HCT116 (cell line): ENCODE data around the gene USH1G. TPM values are rescaled to one million over a fixed set of nuclear protein-coding genes. Genes with fewer than 3 reads are reported as not detected.
"Not testable (repeated sequence)": the region's sequence is repeated elsewhere in the genome, so short reads cannot be mapped to it uniquely, and the experiment has no call there.

Experiments used
- ATAC-seq: fragments of 200-7000 bp; cut with Tn5 transposase; 2 replicates; pipeline ENCODE4 v1.9.1; 2020; ENCODE audit warnings: mild to moderate bottlenecking, moderate library complexity
- BruUV-seq: library from RNA; stranded (reverse); fragments of 400-500 nt; replicated peaks from 2 replicates; lab custom pipeline; 2021; lab: Mats Ljungman, UMichigan
- CTCF ChIA-PET: fragments of 300-600 bp; sonication (Branson Sonifier 250); formaldehyde crosslinking; loops from one replicate; lab custom pipeline; 2021; ENCODE audit warnings: antibody characterized with exemption; lab: Charles Lee
- POLR2A ChIA-PET: fragments of 300-600, 350-600 bp; sonication (Branson Sonifier 250); formaldehyde crosslinking; loops from one replicate; lab custom pipeline; 2021; ENCODE audit warnings: antibody characterized with exemption; lab: Charles Lee
- RAD21 ChIA-PET, 2 experiments: fragments of 300-600 bp; sonication (Branson Sonifier 250); formaldehyde crosslinking; loops; one replicate each; lab custom pipeline; 2023; ENCODE audit warnings: low total read pairs in 2 of 2; ENCODE audit not compliant: uncharacterized antibody in 2 of 2, unreplicated experiment in 2 of 2, low non-redundant PET in 1 of 2; lab: Charles Lee
- DNase-seq: peaks from one replicate; pipeline ENCODE4 v3.0.0-alpha.2; 2010; ENCODE audit warnings: low read depth, low spot score
- H2AFZ ChIP-seq: fragments of 200-600 bp; shearing (Covaris generic), sonication (generic); 2 replicates; pipeline ENCODE4 v1.6.1; 2017; ENCODE audit warnings: low read depth, mixed run types, mixed read lengths, antibody characterized with exemption, low read length; ENCODE audit not compliant: poor library complexity, severe bottlenecking
- H3K27ac ChIP-seq: 2 replicates; pipeline ENCODE4 v1.5.1; 2012; ENCODE audit warnings: low read depth, low read length
- H3K27me3 ChIP-seq: fragments of 200-600 bp; sonication (generic); 2 replicates; pipeline ENCODE4 v1.6.1; 2016; ENCODE audit warnings: mixed run types, low read length, mixed read lengths; ENCODE audit not compliant: insufficient read depth
- H3K36me3 ChIP-seq, 2 experiments: fragments of 200-500 bp in 1 of 2; fragments of 200-600 bp in 1 of 2; sonication (Bioruptor generic) in 1 of 2; sonication (generic) in 1 of 2; 2 replicates each; pipeline versions ENCODE4 v1.5.1 to v1.6.1; 2014 to 2016; ENCODE audit warnings: low read length in 2 of 2, inconsistent platforms in 1 of 2, mixed read lengths in 1 of 2, mixed run types in 1 of 2; ENCODE audit not compliant: insufficient read depth in 2 of 2, control insufficient read depth in 1 of 2
- H3K4me1 ChIP-seq, 2 experiments: fragments of 200-600 bp in 1 of 2; sonication (generic) in 1 of 2; 2 replicates each; pipeline versions ENCODE4 v1.5.1 to v1.6.1; 2012 to 2017; ENCODE audit warnings: low read length in 2 of 2, inconsistent platforms in 1 of 2, mild to moderate bottlenecking in 1 of 2, mixed read lengths in 1 of 2, mixed run types in 1 of 2, moderate library complexity in 1 of 2; ENCODE audit not compliant: insufficient read depth in 2 of 2, control insufficient read depth in 1 of 2
- H3K4me2 ChIP-seq: fragments of 200-600 bp; sonication (generic); 2 replicates; pipeline ENCODE4 v1.6.1; 2017; ENCODE audit warnings: mixed run types, low read length, mixed read lengths
- H3K4me3 ChIP-seq, 2 experiments: fragments of 200-600 bp in 1 of 2; sonication (generic) in 1 of 2; replicated peaks in 1 of 2; 2 replicates each; pipeline ENCODE4 v1.5.1; 2011 to 2016; ENCODE audit warnings: low read length in 2 of 2, control low read depth in 1 of 2, low read depth in 1 of 2, mild to moderate bottlenecking in 1 of 2, mixed read lengths in 1 of 2, mixed run types in 1 of 2
- H3K79me2 ChIP-seq: fragments of 200-600 bp; sonication (generic); 2 replicates; pipeline ENCODE4 v1.6.1; 2017; ENCODE audit warnings: mild to moderate bottlenecking, mixed run types, low read length, moderate library complexity, mixed read lengths; ENCODE audit not compliant: insufficient read depth
- H3K9ac ChIP-seq: fragments of 200-600 bp; sonication (generic); 2 replicates; pipeline ENCODE4 v1.6.1; 2016; ENCODE audit warnings: low read length, mixed read lengths
- H3K9me2 ChIP-seq: fragments of 200-600 bp; sonication (generic), shearing (Covaris generic); 2 replicates; pipeline ENCODE4 v1.6.1; 2017; ENCODE audit warnings: mixed run types, mild to moderate bottlenecking, moderate library complexity; ENCODE audit not compliant: insufficient read depth
- H3K9me3 ChIP-seq, 2 experiments: fragments of 200-500 bp in 1 of 2; fragments of 200-600 bp in 1 of 2; sonication (Bioruptor generic) in 1 of 2; sonication (generic) in 1 of 2; 2 replicates each; pipeline ENCODE4 v1.6.1; 2014 to 2017; ENCODE audit warnings: low read length in 2 of 2, mixed read lengths in 2 of 2, inconsistent platforms in 1 of 2, low read depth in 1 of 2, mild to moderate bottlenecking in 1 of 2, mixed run types in 1 of 2, moderate library complexity in 1 of 2; ENCODE audit not compliant: control insufficient read depth in 1 of 2, insufficient read depth in 1 of 2
- H4K20me1 ChIP-seq: fragments of 200-600 bp; sonication (generic), shearing (Covaris generic); 2 replicates; pipeline ENCODE4 v1.6.1; 2017; ENCODE audit warnings: mixed run types, mild to moderate bottlenecking, moderate library complexity; ENCODE audit not compliant: insufficient read depth
- ATF3 ChIP-seq: IDR thresholded peaks from 2 replicates; pipeline ENCODE4 v1.6.1; 2012
- CEBPB ChIP-seq: IDR thresholded peaks from 2 replicates; pipeline ENCODE4 v1.6.1; 2012; ENCODE audit warnings: low read depth
- POLR2A ChIP-seq: IDR thresholded peaks from 2 replicates; pipeline ENCODE4 v1.7.0; 2011; ENCODE audit warnings: borderline replicate concordance; ENCODE audit not compliant: insufficient read depth, insufficient read length; ENCODE audit errors: extremely low read depth
- intact Hi-C: fragments of 100-400 bp; cut with micrococcal nuclease; formaldehyde crosslinking; loops from 2 replicates; pipeline ENCODE4 v1.10.0; 2022
- total RNA-seq: library from RNA; stranded (reverse); gene quantifications from one replicate; pipeline ENCODE4 v1.2.1, GENCODE V29; 2021; ENCODE audit not compliant: unreplicated experiment

Gene USH1G
- total RNA-seq, 1 experiment from 2014 or later: 3.1 TPM

GRCh38 chr17:74916136-74916850 is 6.8 kb downstream of the USH1G start (continued):
- TF ChIP-seq ATF3 (no peak), POLR2A (no peak), CEBPB (no peak)

GRCh38 chr17:74911423-74911822 is 11.6 kb downstream of the USH1G start:
- H3K9ac ChIP-seq, intact Hi-C loops, ATAC-seq, H2AFZ ChIP-seq, POLR2A ChIA-PET, BruUV-seq, H4K20me1 ChIP-seq, H3K36me3 ChIP-seq, H3K27me3 ChIP-seq, DNase-seq, H3K4me3 ChIP-seq, H3K79me2 ChIP-seq, H3K4me2 ChIP-seq, H3K27ac ChIP-seq, CTCF ChIA-PET, H3K9me3 ChIP-seq, H3K9me2 ChIP-seq, H3K4me1 ChIP-seq, RAD21 ChIA-PET: not testable (repeated sequence)

- H3K4me2 ChIP-seq, H3K9me3 ChIP-seq, H2AFZ ChIP-seq, DNase-seq, BruUV-seq, H3K36me3 ChIP-seq, H3K9ac ChIP-seq, H3K27me3 ChIP-seq, ATAC-seq, RAD21 ChIA-PET, H3K79me2 ChIP-seq, POLR2A ChIA-PET, H3K4me3 ChIP-seq, intact Hi-C loops, H3K9me2 ChIP-seq, H4K20me1 ChIP-seq, H3K27ac ChIP-seq, CTCF ChIA-PET: not testable (repeated sequence)
- peaks cover 0 to 16% of the 10 kb centered on the region in 2 experiments; a peak in 2 of 4 replicates for H3K4me1 ChIP-seq
These were observed 14.0 kb downstream of the USH1G start for GRCh38 chr17:74909097-74909496.
